Measurements from ENCODE around the gene ZNF599. TPM values are rescaled to one million over a fixed set of nuclear protein-coding genes. Genes with fewer than 3 reads are reported as not detected.

ZNF599 gene
- polyA plus RNA-seq, 1 donor from 2014 or later: 14.9 TPM

Other genes with a start within 250 kb of the ZNF599 start
- gene SCGB2B2, start 96.1 kb downstream of the ZNF599 start, polyA plus RNA-seq: 0.51 TPM in 1 of 2 replicates, not detected in the other
- 92.6 and 107 TPM in 2 replicates for gene ZNF302, start 95.5 kb downstream of the ZNF599 start, polyA plus RNA-seq
- gene ZNF181, start 39.0 kb downstream of the ZNF599 start, polyA plus RNA-seq: 42.1 and 57.5 TPM in 2 replicates
- 16.3 and 17.6 TPM in 2 replicates for gene ZNF30, start 153.7 kb upstream of the ZNF599 start, polyA plus RNA-seq
- gene ZNF792, start 191.0 kb upstream of the ZNF599 start, polyA plus RNA-seq: 3.7 and 5.7 TPM in 2 replicates
- 19.0 and 25.8 TPM in 2 replicates for gene GRAMD1A, start 227.1 kb upstream of the ZNF599 start, polyA plus RNA-seq